AG04449 (cell line): Measurements from ENCODE around the gene IL4I1.

Experiments
- CTCF ChIA-PET: fragments of 350-600 bp; formaldehyde crosslinking; extraction: SDS; loops from one replicate; lab custom pipeline; 2021; ENCODE audit warnings: antibody characterized with exemption; lab: Yijun Ruan, JAX
- POLR2A ChIA-PET: fragments of 400-600, 350-600 bp; formaldehyde crosslinking; extraction: SDS; loops from one replicate; lab custom pipeline; 2020; ENCODE audit warnings: antibody characterized with exemption, inconsistent platforms; lab: Yijun Ruan, JAX
- DNase-seq: peaks from one replicate; pipeline ENCODE4 v3.0.0-alpha.2; 2010; ENCODE audit warnings: low read depth, low spot score
- H3K4me3 ChIP-seq: 2 replicates; pipeline ENCODE4 v1.5.1; 2011; ENCODE audit warnings: low read depth, mild to moderate bottlenecking, control low read depth, low read length
- CTCF ChIP-seq: IDR thresholded peaks from one replicate; pipeline ENCODE4 v1.5.1; 2011; ENCODE audit warnings: mild to moderate bottlenecking, moderate library complexity, low read length, control low read depth, inconsistent platforms; ENCODE audit not compliant: insufficient read depth; ENCODE audit errors: missing control alignments

Gene IL4I1

GRCh38 chr19:49888510-49888824 is 8.2 kb downstream of the IL4I1 start:
- no peak for TF ChIP-seq CTCF
- H3K4me3 ChIP-seq = no peak overlapping the region
- DNase-seq = no peak
- ChIA-PET CTCF (no interaction called here), POLR2A (interaction anchor here (1.0 kb wide), 1 partner anchor 11 kb away, joined by 3 read pairs; the partner anchor contains the start of gene AKT1S1)

- H3K4me3 ChIP-seq = no peak overlapping the region
- ChIA-PET CTCF (no interaction called here), POLR2A (interaction anchor here (1.0 kb wide), 1 partner anchor 11 kb away, joined by 3 read pairs; the partner anchor contains the start of gene AKT1S1)
- no peak for TF ChIP-seq CTCF
- DNase-seq = no peak
Observed at GRCh38 chr19:49887665-49888509, 8.8 kb downstream of the IL4I1 start.

GRCh38 chr19:49887037-49887664 is 9.5 kb downstream of the IL4I1 start:
- POLR2A ChIA-PET = no interaction called here
- TF ChIP-seq CTCF = no peak
- no peak for DNase-seq
- no peak overlapping the region for H3K4me3 ChIP-seq
- CTCF ChIA-PET = no interaction called here

- CTCF ChIA-PET = no interaction called here
- no peak for DNase-seq
- H3K4me3 ChIP-seq = no peak overlapping the region
- POLR2A ChIA-PET = no interaction called here
- no peak for TF ChIP-seq CTCF
Observed at GRCh38 chr19:49884760-49885159, 11.9 kb downstream of the IL4I1 start.

- ChIA-PET CTCF (interaction anchor here (0.8 kb wide), 1 partner anchor 11 kb away, joined by 3 read pairs; no protein-coding TSS in a partner anchor), POLR2A (no interaction called here)
- no peak for TF ChIP-seq CTCF
- DNase-seq = no peak
- no peak overlapping the region for H3K4me3 ChIP-seq
Observed at GRCh38 chr19:49884109-49884508, 12.6 kb downstream of the IL4I1 start.

GRCh38 chr19:49883094-49883493 is 13.6 kb downstream of the IL4I1 start:
- no peak for DNase-seq
- H3K4me3 ChIP-seq = no peak overlapping the region
- CTCF ChIA-PET = interaction anchor here (1.3 to 1.9 kb wide), 2 partner anchors 7 to 10 kb away, joined by 4 to 6 read pairs; no protein-coding TSS in a partner anchor
- POLR2A ChIA-PET = no interaction called here
- no peak for TF ChIP-seq CTCF
